ENCODE results near the gene FAM131C.

FAM131C gene

DNA sequence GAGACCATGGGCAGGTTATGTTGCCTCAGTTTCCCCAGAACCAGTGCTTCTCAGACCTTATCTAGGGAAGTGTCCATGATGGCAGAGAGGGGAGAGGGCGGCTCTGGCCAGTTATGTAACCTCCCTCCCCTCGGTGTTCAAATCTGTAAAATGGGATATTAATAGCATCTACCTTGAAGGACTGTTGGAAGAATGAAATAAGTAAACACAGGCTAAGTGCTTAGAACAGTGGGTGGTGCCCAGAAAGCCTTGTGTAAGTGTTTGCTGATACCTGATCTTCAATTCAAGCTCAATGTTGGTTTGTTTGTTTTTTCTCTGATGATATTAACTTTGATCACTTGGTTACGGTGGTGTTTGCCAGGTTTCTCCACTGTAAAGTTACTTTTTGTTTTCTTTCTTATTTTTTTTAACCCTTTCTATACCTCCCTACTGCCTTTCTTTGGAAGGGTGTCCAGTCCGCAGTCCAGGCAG, 47.5 kb upstream of the FAM131C start (continued):
- no peak for TF ChIP-seq ZNF302 (tag by site-specific recombination; IDR thresholded peaks at IDR 0.05; ENCODE audit: low read depth)
- TF ChIP-seq ZNF785 (tag by site-specific recombination; IDR thresholded peaks at IDR 0.05): no peak
- TF ChIP-seq ZNF768 (tag by site-specific recombination; IDR thresholded peaks at IDR 0.05): no peak
- no peak for TF ChIP-seq ZNF837 (tag by site-specific recombination; IDR thresholded peaks at IDR 0.05)
- no peak for TF ChIP-seq ZNF560 (tag by site-specific recombination; IDR thresholded peaks at IDR 0.05; ENCODE audit: borderline replicate concordance)
- no peak for TF ChIP-seq ZNF140 (tag by site-specific recombination; IDR thresholded peaks at IDR 0.05)
- peak; percentile 53; the same call in 1 of the 2 replicates for TF ChIP-seq ZFP69B (tag by site-specific recombination; IDR thresholded peaks at IDR 0.05)
- TF ChIP-seq, protein P1, sequence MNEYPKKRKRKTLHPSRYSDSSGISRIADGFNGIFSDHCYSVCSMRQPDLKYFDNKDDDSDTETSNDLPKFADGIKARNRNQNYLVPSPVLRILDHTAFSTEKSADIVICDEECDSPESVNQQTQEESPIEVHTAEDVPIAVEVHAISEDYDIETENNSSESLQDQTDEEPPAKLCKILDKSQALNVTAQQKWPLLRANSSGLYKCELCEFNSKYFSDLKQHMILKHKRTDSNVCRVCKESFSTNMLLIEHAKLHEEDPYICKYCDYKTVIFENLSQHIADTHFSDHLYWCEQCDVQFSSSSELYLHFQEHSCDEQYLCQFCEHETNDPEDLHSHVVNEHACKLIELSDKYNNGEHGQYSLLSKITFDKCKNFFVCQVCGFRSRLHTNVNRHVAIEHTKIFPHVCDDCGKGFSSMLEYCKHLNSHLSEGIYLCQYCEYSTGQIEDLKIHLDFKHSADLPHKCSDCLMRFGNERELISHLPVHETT (tag by site-specific recombination; IDR thresholded peaks at IDR 0.05): peak; percentile 77; the same call in 1 of the 2 replicates
- TF ChIP-seq, protein P2, sequence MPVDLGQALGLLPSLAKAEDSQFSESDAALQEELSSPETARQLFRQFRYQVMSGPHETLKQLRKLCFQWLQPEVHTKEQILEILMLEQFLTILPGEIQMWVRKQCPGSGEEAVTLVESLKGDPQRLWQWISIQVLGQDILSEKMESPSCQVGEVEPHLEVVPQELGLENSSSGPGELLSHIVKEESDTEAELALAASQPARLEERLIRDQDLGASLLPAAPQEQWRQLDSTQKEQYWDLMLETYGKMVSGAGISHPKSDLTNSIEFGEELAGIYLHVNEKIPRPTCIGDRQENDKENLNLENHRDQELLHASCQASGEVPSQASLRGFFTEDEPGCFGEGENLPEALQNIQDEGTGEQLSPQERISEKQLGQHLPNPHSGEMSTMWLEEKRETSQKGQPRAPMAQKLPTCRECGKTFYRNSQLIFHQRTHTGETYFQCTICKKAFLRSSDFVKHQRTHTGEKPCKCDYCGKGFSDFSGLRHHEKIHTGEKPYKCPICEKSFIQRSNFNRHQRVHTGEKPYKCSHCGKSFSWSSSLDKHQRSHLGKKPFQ (tag by site-specific recombination; IDR thresholded peaks at IDR 0.05): peak; percentile 34; the same call in 1 of the 2 replicates
- TF ChIP-seq ZNF184 (tag by site-specific recombination; IDR thresholded peaks at IDR 0.05): peak; percentile 27; the same call in 1 of the 2 replicates
- TF ChIP-seq ZNF624 (tag by site-specific recombination; IDR thresholded peaks at IDR 0.05): no peak
- TF ChIP-seq, protein P3, sequence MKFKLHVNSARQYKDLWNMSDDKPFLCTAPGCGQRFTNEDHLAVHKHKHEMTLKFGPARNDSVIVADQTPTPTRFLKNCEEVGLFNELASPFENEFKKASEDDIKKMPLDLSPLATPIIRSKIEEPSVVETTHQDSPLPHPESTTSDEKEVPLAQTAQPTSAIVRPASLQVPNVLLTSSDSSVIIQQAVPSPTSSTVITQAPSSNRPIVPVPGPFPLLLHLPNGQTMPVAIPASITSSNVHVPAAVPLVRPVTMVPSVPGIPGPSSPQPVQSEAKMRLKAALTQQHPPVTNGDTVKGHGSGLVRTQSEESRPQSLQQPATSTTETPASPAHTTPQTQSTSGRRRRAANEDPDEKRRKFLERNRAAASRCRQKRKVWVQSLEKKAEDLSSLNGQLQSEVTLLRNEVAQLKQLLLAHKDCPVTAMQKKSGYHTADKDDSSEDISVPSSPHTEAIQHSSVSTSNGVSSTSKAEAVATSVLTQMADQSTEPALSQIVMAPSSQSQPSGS (tag by site-specific recombination; IDR thresholded peaks at IDR 0.05; ENCODE audit: low read depth): 0 out of 2 replicates have a peak, but pooled peaks have one; percentile 14
- peak; percentile 81 for TF ChIP-seq ZNF366 (tag by site-specific recombination; conservative IDR thresholded peaks at IDR 0.05)
- no peak for TF ChIP-seq GLI4 (tag by site-specific recombination; IDR thresholded peaks at IDR 0.05)
- TF ChIP-seq, protein P4, sequence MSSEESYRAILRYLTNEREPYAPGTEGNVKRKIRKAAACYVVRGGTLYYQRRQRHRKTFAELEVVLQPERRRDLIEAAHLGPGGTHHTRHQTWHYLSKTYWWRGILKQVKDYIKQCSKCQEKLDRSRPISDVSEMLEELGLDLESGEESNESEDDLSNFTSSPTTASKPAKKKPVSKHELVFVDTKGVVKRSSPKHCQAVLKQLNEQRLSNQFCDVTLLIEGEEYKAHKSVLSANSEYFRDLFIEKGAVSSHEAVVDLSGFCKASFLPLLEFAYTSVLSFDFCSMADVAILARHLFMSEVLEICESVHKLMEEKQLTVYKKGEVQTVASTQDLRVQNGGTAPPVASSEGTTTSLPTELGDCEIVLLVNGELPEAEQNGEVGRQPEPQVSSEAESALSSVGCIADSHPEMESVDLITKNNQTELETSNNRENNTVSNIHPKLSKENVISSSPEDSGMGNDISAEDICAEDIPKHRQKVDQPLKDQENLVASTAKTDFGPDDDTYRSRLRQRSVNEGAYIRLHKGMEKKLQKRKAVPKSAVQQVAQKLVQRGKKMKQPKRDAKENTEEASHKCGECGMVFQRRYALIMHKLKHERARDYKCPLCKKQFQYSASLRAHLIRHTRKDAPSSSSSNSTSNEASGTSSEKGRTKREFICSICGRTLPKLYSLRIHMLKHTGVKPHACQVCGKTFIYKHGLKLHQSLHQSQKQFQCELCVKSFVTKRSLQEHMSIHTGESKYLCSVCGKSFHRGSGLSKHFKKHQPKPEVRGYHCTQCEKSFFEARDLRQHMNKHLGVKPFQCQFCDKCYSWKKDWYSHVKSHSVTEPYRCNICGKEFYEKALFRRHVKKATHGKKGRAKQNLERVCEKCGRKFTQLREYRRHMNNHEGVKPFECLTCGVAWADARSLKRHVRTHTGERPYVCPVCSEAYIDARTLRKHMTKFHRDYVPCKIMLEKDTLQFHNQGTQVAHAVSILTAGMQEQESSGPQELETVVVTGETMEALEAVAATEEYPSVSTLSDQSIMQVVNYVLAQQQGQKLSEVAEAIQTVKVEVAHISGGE (tag by site-specific recombination; conservative IDR thresholded peaks at IDR 0.05; ENCODE audit: low read depth): no peak
- TF ChIP-seq ZNF146 (tag by site-specific recombination; IDR thresholded peaks at IDR 0.05): peak; percentile 36; the same call in 1 of the 2 replicates
- no peak for TF ChIP-seq SCRT1 (tag by site-specific recombination; IDR thresholded peaks at IDR 0.05; ENCODE audit: borderline replicate concordance)
- TF ChIP-seq ZNF416 (tag by site-specific recombination; IDR thresholded peaks at IDR 0.05): no peak
- TF ChIP-seq MYNN (tag by site-specific recombination; IDR thresholded peaks at IDR 0.05; ENCODE audit: borderline replicate concordance): no peak
- TF ChIP-seq KLF8 (tag by site-specific recombination; IDR thresholded peaks at IDR 0.05): peak; percentile 79
- peak; percentile 90 for TF ChIP-seq ZNF843 (tag by site-specific recombination; IDR thresholded peaks at IDR 0.05)
- TF ChIP-seq, protein P5, sequence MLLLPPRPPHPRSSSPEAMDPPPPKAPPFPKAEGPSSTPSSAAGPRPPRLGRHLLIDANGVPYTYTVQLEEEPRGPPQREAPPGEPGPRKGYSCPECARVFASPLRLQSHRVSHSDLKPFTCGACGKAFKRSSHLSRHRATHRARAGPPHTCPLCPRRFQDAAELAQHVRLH (tag by site-specific recombination; IDR thresholded peaks at IDR 0.05): peak; percentile 76
- 0 out of 2 replicates have a peak, but pooled peaks have one; percentile 13 for TF ChIP-seq OVOL3 (tag by site-specific recombination; IDR thresholded peaks at IDR 0.05)
- peak; percentile 70 for TF ChIP-seq GFI1B (tag by site-specific recombination; IDR thresholded peaks at IDR 0.05)
- peak; percentile 20; the same call in 1 of the 2 replicates for TF ChIP-seq IKZF3 (tag by site-specific recombination; IDR thresholded peaks at IDR 0.05)
- peak; percentile 77; the same call in 1 of the 2 replicates for TF ChIP-seq KLF7 (tag by site-specific recombination; IDR thresholded peaks at IDR 0.05; ENCODE audit: borderline replicate concordance)
- TF ChIP-seq ZNF555 (tag by site-specific recombination; conservative IDR thresholded peaks at IDR 0.05): no peak
- no peak for TF ChIP-seq HOXA7 (CRISPR knock-in tag; IDR thresholded peaks at IDR 0.05; ENCODE audit: borderline replicate concordance)
- TF ChIP-seq KLF10 (tag by site-specific recombination; IDR thresholded peaks at IDR 0.05): peak; percentile 82
- TF ChIP-seq ZEB2 (tag by site-specific recombination; IDR thresholded peaks at IDR 0.05): peak; percentile 56; the same call in 1 of the 2 replicates
- TF ChIP-seq, protein P6, sequence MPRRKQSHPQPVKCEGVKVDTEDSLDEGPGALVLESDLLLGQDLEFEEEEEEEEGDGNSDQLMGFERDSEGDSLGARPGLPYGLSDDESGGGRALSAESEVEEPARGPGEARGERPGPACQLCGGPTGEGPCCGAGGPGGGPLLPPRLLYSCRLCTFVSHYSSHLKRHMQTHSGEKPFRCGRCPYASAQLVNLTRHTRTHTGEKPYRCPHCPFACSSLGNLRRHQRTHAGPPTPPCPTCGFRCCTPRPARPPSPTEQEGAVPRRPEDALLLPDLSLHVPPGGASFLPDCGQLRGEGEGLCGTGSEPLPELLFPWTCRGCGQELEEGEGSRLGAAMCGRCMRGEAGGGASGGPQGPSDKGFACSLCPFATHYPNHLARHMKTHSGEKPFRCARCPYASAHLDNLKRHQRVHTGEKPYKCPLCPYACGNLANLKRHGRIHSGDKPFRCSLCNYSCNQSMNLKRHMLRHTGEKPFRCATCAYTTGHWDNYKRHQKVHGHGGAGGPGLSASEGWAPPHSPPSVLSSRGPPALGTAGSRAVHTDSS (tag by site-specific recombination; IDR thresholded peaks at IDR 0.05): peak; percentile 58
- no peak for TF ChIP-seq TRIM28 (IDR thresholded peaks at IDR 0.05; ENCODE audit: borderline replicate concordance, low read length)
- no peak for TF ChIP-seq RBAK (tag by site-specific recombination; IDR thresholded peaks at IDR 0.05)
